ENCODE data around the gene ARL11.
"Not testable (repeated sequence)": the region's sequence is repeated elsewhere in the genome, so short reads cannot be mapped to it uniquely, and the experiment has no call there.

ARL11 gene

DNA sequence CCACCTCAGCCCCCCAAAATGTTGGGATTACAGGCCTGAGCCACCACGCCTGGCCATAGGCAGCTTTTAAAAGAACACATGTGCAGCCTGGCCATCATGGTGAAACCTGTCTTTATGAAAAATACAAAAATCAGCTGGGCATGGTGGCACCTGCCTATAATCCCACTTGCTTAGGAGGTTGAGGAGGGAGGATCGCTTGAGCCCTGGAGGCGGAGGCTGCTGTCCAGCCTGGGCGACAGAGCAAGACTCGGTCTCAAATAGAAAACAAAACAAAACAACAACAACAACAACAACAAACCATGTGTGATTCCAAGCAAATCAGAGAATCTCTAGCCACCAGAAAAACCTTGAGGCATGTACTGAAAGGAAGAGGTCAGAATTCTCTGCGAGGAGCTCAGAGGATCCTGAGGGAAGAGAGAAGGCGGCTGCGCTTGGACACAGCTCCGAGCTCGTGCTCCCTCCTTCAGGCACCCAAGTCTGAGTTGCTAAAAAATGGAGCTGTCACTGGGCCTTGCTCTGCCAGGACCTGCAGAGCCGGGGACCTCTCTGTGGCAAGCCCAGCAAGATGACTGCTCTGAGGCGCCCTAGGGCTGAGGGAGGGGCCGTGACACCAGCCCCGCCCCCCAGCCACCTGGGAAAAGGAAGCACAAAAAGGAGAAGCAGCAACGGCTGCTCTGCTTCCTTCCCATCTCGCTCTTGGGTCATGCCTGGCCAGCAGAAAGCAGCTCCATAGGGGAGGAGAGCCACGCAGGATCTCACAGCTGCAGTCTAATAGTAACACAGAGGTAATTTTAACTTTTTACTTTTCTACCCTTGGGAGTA, at the start of gene ARL11:
TSS of gene ARL11 (plus strand) at position 677 of the 822 bp plus-strand sequence. CDS start 1,941 bp downstream, outside the sequence.
- DNase-seq = peak; percentile 78

DNA sequence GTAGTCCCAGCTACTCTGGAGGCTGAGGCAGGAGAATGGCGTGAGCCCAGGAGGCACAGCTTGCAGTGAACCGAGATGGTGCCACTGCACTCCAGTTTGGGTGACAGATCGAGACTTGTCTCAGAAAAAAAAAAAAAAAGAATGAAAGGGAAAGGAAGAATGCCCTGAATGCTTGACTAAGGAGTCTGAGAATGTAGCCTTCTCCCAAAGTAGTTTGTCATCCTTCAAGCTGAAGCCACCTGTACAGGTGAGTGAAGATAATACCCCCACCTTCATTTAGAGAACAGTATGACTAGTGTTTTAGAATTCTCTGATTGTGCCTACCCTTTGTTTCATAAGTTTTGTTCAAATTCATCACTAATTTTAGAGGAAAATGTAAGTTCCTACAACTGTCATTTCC, 48.8 kb upstream of the ARL11 start:
- no peak for DNase-seq

DNA sequence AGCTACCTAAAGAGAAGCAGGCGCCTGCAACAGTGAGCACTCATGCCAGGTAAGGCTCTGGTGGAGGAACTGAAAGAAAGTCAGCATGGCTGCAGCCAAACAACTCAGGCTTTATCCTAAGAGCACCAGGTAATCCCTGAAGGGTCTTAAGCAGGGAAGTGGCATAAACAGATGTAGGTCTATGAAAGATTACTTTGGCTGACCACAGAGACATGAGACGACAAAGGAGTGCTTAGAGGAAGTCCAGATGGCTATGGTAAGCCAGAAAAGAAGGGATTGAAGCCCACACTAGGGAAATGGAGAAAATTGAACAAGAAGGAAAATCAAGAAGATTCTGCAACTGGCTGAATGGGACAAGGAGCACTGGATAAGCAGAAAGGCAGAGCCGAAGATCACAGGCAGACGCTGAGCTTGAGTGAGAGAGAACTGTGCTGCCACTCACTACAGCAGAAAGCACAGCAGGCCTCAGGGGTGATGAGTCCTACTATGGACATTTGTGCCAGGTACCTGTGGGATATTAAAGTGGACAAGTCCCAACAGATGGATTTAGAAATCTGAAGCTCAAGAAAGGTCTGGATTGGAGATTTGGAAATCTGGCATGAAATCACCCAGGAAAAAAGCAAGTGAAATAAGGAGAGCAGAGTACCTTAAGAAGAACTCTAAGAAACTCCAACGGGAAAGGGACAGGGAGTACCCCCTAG, 47.2 kb upstream of the ARL11 start:
- DNase-seq = no peak

DNA sequence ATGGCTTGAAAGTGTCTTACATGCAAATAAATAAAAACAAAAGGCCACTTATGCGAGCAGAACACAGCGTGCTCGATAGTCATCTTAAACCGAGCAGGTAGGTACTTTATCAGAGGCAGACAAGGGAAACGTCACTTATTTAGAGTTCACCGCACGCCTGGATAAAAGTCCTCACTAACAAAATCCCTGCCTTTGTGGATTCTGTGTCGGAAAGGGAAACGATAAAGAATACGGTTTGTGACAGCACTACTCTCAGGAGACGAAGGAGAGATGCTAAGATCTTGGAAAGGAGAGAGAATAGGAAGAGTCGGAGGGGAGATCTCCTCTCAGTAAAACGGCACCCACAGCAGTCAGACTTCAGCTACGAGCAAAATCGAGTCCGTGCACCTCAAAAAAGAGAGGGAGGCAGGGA, 43.5 kb upstream of the ARL11 start:
- DNase-seq = no peak

DNA sequence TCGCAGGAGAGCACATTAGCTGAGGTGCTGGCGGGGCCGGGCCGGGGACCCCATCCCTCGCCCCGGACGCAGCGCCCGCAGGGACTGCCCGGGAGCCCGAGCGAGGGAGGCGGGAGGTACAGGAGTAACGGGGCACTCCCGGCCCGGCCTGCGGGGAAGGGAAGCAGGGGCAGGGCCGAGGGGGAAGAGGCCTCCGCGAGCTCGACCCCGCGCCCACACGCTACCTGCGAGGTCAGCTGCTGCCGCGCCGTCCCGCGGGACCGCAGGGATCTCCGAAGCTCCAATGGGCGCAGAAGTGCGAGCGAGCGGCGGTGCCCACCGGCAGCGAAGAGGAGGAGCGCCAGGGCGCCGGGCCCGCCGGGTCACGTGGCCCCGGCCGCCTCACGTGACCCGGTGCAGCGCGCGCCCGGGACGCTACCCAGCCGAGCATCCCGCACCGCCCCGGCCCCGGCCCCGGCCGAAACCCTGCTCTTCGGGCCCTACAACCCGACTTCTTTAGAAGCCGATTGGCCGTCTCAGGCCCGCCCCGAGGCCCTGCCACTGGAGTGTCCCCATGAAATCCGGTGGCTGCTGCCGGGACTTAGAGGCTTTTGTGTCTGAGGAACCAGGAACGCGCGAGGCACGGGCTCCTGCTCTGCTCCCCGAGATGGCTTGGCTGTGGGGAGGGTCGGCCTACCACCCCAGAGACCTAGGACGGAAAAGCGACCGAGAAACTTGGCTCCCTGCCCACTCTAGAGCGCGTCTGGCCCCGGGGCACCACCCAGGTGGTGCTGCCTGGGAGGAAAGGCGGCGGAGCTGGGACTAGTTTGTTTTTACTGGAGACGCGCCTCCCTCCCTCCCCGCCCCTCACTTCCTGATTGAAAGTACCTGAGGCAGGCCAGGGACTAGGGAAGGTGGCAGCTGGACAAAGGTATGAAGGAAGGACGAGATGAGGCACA, 42.8 kb upstream of the ARL11 start, which contains the start of gene RCBTB1:
TSS of gene RCBTB1 (minus strand) at position 339 of the 938 bp plus-strand sequence. CDS start 18,279 bp downstream, outside the sequence.
- peak; percentile 90 for DNase-seq

DNA sequence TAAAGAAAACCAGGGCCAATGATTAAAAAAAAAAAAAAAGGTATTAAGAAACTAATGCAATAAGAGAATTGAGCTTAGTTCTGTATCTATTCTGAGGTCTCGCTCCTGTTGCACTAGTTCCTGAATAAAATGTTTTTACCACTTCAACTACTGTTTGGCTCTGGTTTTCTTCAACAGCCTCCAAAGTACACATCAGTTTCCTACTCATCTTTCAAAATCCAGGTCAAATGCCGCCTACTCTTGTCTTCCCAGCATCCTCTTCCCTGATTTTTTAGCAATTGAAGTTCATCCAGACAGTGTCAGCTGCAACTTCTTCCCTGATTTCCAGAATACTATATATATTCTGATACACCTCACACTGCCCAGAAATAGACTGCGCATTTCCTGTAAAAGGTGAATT, 41.6 kb upstream of the ARL11 start:
- DNase-seq = no peak

DNA sequence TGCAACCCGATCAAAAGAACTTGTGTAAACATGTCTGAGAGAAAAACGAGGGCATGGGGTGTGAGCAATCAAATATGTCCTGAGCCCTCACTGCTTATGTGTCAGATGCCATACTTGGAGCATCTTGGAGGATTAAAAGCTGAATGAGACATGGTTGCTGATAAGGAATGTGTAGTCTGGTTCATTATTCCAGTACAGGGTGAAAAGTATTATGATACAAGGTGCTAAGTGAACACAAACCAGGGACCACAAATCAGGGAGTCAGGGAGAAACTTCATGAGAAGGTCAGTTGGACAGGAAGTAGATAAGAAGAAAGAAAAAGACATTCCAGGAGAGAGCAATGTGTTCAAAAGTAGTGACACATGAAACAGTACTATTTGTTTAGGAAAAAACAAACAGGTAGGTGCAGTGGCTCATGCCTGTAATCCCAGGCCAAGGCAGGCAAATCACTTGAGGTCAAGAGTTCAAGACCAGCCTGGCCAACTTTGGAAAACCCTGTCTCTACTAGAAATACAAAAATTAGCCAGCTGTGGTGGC, 40.9 kb upstream of the ARL11 start:
- no peak for DNase-seq

DNA sequence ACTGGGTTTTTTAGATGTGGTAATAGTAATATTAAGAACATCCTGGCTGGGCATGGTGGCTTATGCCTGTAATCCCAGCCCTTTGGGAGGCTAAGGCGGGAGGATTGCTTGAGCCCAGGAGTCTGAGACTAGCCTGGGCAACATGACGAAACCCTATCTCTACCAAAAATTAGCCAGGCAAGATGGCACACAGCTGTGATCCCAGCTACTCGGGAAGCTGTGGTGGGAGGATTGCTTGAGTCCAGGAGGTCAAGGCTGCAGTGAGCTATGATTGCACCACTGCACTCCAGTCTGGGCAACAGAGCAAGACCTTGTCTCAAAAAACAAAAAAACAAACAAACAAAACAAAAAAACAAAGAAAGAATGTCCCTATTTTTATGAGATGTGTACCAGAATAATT, 37.6 kb upstream of the ARL11 start:
- DNase-seq = not testable (repeated sequence)

DNA sequence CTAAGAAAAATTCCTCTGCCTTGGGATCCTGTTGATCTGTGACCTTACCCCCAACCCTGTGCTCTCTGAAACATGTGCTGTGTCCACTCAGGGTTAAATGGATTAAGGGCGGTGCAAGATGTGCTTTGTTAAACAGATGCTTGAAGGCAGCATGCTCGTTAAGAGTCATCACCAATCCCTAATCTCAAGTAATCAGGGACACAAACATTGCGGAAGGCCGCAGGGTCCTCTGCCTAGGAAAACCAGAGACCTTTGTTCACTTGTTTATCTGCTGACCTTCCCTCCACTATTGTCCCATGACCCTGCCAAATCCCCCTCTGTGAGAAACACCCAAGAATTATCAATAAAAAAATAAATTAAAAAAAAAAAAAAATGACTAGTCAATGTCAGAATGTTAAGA, 34.4 kb upstream of the ARL11 start:
- not testable (repeated sequence) for DNase-seq

DNA sequence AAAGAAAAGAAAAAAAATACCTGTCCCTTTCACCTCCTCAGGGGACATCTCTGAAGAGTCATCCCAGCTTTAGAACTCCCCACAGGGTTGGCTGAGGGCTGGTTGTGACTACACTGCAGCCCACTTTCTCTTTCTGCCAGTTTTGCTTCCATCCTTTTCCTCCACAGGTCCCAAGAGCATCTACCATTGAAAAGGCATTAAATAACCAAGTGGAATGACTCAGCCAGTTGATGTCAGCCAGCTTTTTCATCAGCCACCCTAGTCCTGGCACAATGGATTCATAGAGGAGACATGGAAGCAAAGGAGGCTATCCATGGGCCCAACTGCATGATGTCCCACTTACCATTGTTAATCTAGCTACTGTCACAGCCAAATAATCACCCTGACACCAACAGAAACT, 33.7 kb upstream of the ARL11 start:
- DNase-seq = no peak

DNA sequence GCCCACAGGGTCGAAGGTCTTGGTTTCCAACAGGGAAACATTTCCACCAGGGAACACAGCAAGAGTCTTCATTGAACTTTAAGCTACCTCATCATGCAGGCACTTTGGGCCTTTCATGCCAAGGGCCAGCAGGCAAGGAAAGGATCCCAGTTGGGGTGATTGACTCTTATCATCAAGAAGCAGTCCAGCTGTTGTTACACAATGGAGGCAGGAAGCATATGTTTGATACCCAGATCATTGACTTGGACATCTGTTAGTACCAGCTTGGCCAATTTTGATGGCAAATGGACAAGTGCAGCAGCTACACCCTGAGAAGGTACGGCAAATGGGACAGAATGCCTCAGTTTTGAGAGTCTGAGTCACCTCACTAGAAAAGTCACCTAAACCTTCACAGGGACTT, 32.1 kb upstream of the ARL11 start:
- DNase-seq = no peak

DNA sequence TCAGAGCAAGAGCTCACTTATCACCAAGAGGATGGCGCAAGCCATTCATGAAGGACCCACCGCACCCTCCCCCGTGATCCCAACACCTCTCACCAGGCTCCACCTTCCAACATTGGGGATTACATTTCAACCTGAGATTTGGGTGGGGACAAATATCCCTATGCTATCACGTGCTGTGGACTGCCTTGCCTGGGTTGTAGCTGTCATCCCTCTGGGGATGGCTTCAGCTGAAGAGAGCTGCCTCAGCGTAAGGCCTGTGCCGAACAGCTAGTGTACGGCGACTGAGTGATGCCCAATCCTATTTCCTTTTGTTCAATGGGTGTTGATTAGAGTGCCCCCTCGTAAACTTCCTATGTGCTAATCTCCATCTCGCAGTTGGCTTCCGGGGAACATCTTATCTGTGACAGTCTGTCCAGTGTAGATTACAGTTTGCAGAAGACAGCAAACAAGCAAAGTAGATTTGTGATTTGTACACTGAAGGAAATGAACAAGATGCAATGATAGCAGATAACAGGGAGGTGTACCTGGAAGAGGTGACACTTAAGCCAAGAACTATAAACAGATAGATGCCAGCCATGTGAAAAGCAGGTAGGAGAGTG, 31.2 kb upstream of the ARL11 start:
- DNase-seq = no peak

DNA sequence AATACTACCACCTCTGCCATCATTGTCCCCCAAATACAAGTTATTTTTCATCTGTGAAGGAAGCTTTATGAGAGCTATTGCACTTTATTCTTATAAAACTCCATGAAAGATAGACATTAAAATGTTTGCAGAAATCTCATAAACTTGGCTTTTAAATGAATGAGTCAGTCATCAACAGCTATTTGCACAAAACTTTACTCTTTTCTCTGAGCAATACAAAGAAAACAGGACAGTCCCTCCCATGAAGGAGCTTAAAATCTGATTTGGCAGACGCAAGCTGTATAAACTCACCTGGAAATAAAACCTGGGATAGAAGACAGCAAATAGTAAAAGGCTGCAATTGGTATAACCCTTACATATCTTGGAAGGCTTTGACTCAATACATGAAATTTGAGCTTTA, 26.3 kb upstream of the ARL11 start:
- no peak for DNase-seq

DNA sequence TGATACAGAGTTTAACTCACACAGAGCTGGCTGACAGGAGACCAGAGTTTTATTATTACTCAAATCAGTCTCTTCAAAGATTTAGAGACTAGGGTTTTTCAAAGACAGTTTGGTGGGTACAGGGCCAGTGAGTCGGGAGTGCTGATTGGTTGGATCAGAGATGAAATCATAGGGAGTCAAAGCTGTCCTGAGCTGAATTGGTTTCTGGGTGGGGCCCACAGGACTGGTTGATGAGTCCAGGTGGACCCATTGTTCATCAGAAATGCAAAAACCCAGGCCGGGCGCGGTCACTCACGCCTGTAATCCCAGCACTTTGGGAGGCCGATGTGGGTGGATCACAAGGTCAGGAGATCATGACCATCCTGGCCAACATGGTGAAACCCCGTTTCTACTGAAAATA, 25.7 kb upstream of the ARL11 start:
- DNase-seq = not testable (repeated sequence)

DNA sequence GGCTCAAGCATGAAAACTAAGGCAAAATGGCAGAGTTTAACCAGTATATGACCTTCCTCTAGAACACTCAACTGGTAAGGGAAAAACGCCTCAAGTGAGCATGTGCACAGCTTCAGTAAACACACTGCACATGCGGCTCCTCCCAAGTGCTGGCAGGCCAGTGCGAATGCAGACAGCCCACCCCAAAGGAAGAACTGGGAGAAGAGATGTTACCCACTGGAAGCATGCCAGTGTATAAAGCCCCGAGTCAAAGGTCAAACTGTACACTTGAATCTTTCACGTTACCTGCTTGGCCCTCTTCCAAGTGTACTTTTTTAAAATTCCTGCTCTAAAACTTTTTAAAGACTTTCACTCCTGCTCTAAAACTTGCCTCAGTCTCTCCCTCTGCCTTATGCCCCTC, 23.7 kb upstream of the ARL11 start:
- no peak for DNase-seq

DNA sequence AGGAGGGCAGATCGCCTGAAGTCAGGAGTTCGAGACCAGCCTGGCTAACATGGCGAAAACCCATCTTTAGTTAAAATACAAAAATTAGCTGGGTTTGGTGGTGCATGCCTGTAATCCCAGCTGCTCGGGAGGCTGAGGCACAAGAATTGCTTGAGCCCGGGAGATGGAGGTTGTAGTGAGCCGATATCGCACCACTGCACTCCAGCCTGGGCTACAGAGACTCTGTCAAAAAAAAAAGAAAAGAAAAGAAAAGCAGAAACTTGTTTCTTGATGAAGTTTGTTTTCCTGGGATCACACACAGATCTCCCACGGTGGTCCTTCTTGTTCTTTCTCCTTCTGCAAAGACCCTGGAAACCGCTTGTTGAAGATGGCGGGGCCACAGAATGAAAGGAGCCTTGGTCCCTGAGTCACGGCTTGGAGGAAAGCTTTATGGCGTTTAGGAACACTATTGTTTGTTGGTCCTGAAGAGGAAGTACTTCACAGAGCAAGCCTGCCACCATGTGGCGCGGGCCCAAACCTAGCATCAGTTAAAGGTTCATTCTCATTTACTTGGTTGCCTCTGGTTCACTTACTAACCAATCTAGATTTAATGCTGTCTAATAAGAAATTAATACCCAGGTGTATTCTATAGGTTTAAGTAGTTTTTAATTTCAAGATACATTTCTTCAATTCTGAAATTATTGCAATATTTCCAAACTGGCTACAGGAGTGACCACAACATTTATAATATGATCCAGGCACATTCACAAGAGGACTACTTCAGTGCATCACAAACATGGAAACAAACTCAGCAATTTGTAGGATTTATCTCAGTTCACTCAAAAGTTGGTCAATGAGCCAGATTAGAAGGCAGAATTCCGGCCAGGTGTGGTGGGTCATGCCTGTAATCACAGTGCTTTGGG, 21.3 kb upstream of the ARL11 start:
- peak; percentile 92 for DNase-seq

DNA sequence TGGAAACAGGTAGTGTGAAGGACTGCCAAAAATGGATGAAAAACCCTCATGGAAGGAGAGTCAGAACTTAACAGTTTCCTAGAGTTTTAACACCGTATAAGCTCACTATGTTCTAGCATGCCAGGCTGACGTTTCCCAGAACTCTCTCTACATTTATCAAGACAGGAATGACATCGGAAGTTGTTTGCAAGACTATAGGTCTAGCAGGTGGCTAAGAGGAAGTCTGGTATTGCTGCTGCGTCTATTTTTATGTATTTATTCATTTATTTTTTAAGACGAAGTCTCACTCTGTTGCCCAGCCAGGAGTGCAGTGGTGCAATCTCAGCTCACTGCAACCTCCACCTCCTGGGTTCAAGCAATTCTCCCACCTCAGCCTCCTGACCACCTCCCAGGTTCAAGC, 20.5 kb upstream of the ARL11 start:
- DNase-seq = no peak

DNA sequence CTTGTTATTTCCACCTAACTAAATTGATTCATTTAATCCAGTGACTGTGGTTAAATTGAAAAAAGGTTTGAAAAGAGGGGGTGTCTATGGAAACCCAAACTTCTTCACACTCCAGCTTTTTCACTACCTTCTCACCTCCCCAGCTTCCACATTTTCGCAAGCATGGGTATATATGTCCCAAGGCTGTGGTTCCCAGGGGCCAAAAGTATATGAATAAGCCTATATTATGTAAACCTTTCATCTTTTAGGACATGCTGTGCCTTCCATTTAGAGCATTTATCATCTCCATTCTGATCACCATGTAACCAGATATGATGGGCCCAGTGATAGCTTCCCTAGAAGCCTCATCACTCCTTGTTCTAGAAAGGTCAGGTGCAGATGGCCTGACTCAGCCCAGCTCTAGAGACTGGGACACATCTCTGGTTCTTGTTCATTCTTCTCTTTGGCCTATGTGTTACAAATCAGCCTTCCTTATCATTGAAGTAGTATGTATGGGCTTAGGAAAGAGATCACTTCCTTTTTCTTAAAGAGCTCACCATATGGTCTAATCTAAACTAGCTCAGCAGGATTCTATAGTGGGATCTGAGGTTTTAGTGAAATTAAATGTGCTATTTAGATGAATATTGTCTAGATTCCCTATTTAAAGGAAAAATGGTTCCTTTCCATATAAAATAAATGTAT, 19.5 kb upstream of the ARL11 start:
- no peak for DNase-seq

DNA sequence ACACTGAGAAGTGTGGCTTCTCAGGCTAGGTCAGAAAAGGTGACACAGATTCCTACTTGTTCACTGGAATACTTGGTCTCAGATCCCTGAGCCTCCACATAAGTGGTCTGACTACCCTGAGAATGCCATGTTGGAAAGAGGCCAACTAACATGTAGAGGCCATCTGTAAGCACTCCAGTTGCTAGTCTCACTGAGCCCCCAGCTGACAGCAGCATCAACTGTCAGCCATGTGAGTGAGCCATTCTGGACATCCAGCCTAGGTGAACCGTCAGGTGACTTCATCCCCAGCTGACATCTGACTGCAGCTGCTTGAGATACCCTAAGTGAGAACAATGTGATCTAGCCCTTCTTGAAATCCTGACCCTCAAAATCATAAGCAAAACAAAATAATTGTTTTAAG, 18.1 kb upstream of the ARL11 start:
- no peak for DNase-seq

DNA sequence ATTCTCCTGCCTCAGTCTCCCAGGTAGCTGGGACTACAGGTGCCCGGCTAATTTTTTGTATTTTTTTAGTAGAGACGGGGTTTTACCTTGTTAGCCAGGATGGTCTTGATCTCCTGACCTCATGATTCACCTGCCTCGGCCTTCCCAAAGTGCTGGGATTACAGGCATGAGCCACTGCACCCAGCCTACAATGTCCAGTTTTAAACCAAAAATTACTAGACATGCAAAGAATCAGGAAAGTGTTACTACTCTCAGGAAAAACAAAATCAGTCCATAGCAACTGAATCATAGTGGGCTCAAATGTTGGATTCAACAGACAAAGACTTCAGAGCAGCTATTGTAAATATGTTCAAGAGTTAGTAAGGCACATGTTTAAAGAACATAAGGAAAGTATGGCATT, 16.3 kb upstream of the ARL11 start:
- not testable (repeated sequence) for DNase-seq

All from activated effector memory CD4-positive, alpha-beta T cell treated with anti-CD3 and anti-CD28 coated beads, Interleukin-2, amount 50 U/mL, for 16 hours (primary cell).